ENCODE results near the gene ARIH2. TPM values are rescaled to one million over a fixed set of nuclear protein-coding genes. Genes with fewer than 3 reads are reported as not detected.

ARIH2 gene
- total and polyA plus RNA-seq, 2 donors (not counting 3 experiments of a cell fraction or from before 2014, with no cell fraction given): 59.7 to 85.5 TPM

DNA sequence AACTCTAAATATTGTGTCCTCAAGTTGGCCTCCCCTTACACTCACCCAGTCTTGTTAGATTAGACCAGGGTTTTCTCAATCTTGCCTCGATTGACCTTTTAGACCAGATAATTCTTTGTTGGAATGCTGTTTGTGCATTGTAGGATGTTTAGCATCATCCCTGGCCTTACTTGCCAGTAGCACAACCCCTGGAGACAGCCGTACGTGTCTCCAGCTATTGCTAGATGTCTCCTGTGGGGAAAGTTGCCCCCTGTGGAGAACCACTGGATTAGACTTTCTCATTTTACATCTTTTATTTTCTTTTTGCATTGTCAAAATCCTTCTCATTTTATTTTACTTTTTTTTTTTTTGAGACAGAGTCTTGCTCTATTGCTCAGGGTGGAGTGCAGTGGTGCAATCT is 90.8 kb downstream of the ARIH2 start:
- TF ChIP-seq MYC (IDR thresholded peaks at IDR 0.05; ENCODE audit: low read depth, low read length) (no peak), MAX (IDR thresholded peaks at IDR 0.05; ENCODE audit: insufficient read depth, insufficient read length) (no peak), POLR2A (IDR thresholded peaks at IDR 0.05; ENCODE audit: low read depth, low read length) (no peak), JUN (IDR thresholded peaks at IDR 0.05; ENCODE audit: borderline replicate concordance, insufficient read depth, insufficient read length, low read depth) (no peak), GATA2 (IDR thresholded peaks at IDR 0.05; ENCODE audit: insufficient read depth, insufficient read length, low read depth, low read length) (no peak), EZH2 (IDR thresholded peaks at IDR 0.05; ENCODE audit: borderline replicate concordance, low read depth, low read length, severe bottlenecking) (no peak), FOS (IDR thresholded peaks at IDR 0.05; ENCODE audit: borderline replicate concordance, insufficient read depth, low read length) (no peak), POLR2AphosphoS5 (IDR thresholded peaks at IDR 0.05; ENCODE audit: insufficient read depth, low read depth, low read length) (no peak)
- TF ChIP-seq, protein P1, sequence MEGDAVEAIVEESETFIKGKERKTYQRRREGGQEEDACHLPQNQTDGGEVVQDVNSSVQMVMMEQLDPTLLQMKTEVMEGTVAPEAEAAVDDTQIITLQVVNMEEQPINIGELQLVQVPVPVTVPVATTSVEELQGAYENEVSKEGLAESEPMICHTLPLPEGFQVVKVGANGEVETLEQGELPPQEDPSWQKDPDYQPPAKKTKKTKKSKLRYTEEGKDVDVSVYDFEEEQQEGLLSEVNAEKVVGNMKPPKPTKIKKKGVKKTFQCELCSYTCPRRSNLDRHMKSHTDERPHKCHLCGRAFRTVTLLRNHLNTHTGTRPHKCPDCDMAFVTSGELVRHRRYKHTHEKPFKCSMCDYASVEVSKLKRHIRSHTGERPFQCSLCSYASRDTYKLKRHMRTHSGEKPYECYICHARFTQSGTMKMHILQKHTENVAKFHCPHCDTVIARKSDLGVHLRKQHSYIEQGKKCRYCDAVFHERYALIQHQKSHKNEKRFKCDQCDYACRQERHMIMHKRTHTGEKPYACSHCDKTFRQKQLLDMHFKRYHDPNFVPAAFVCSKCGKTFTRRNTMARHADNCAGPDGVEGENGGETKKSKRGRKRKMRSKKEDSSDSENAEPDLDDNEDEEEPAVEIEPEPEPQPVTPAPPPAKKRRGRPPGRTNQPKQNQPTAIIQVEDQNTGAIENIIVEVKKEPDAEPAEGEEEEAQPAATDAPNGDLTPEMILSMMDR (IDR thresholded peaks at IDR 0.05; ENCODE audit: extremely low read depth in 1 of 2, insufficient read depth in 1 of 2, low read depth in 1 of 2, low read length in 2 of 2): no peak
- H4K20me1 ChIP-seq (replicated peaks; ENCODE audit: control insufficient read depth, extremely low read depth, insufficient read depth, low read length): no peaks in the 10 kb centered on the region
- FAIRE-seq: no peak
- H3K9me3 ChIP-seq (replicated peaks; ENCODE audit: control insufficient read depth, insufficient read depth, low read length): no peaks in the 10 kb centered on the region
- no TSS peak for BruUV-seq (replicated peaks)
- no peak overlapping the region for H3K4me2 ChIP-seq (ENCODE audit: insufficient read depth, low read length)
- H3K4me3 ChIP-seq (replicated peaks in 1 of 3; ENCODE audit: insufficient read depth in 1 of 3, low read depth in 1 of 3, low read length in 3 of 3): no peak overlapping the region
- intact Hi-C loops (cut with micrococcal nuclease) (no loop called here), dilution Hi-C loops (cut with MboI; ENCODE audit: extremely low pct_ligation_motif_present, low sequenced_read_pairs) (no loop called here)
- no peak overlapping the region for H3K27ac ChIP-seq (ENCODE audit: insufficient read depth, low read depth, low read length)
- H2AFZ ChIP-seq (ENCODE audit: low read depth, low read length): no peak overlapping the region
- H3K9me1 ChIP-seq (replicated peaks; ENCODE audit: control insufficient read depth, extremely low read depth, insufficient read depth, low read length): no peaks in the 10 kb centered on the region
- H3K4me1 ChIP-seq (ENCODE audit: control insufficient read depth, extremely low read depth, insufficient read depth, low read length): peaks cover 15% of the 10 kb centered on the region
- ChIA-PET POLR2A (interaction anchor here (1.0 to 3.7 kb wide), 6 partner anchors 7 to 20 kb away, joined by 3 to 40 read pairs (median 4); partner anchors contain the start of genes DALRD3, IMPDH2, NDUFAF3 and P4HTM), CTCF (interaction anchor here (3.6 to 12.8 kb wide), 2 partner anchors 13 to 21 kb away, joined by 38 to 254 read pairs; partner anchors contain the start of genes NDUFAF3 and P4HTM)
- no peak for DNase-seq (ENCODE audit: low read depth, low spot score)
- peaks cover 0 to 29% of the 10 kb centered on the region in 2 experiments for H3K36me3 ChIP-seq (ENCODE audit: control insufficient read depth in 2 of 2, extremely low read depth in 1 of 2, insufficient read depth in 2 of 2, low read length in 2 of 2)
- H3K9ac ChIP-seq (replicated peaks; ENCODE audit: extremely low read depth, insufficient read depth, low read length): no peak overlapping the region
- peaks cover 38% of the 10 kb centered on the region for H3K79me2 ChIP-seq (ENCODE audit: control insufficient read depth, insufficient read depth, low read length)
- no peaks in the 10 kb centered on the region for H3K27me3 ChIP-seq (ENCODE audit: control insufficient read depth in 2 of 2, insufficient read depth in 2 of 2, low read length in 2 of 2)

Measured in endothelial cell of umbilical vein (primary cell).